Measurements from ENCODE around the gene HIVEP3. TPM values are rescaled to one million over a fixed set of nuclear protein-coding genes. Genes with fewer than 3 reads are reported as not detected.

Gene HIVEP3
- total and polyA plus RNA-seq, 2 donors (not counting 1 experiment from before 2014, with no cell fraction given), result 2.0 to 5.1 TPM

GRCh38 chr1:41482001-41482765 lies 436.5 kb downstream of the HIVEP3 start:
- peaks cover 15% of the 10 kb centered on the region for H3K27me3 Mint-ChIP-seq
- Histone ChIP-seq H3K79me2 (ENCODE audit: control insufficient read depth, insufficient read depth, low read length) (no peaks in the 10 kb centered on the region), H3K9me3 (ENCODE audit: control extremely low read depth in 1 of 3, control insufficient read depth in 2 of 3, insufficient read depth in 1 of 3, low read length in 2 of 3) (no peaks in the 10 kb centered on the region), H4K20me1 (ENCODE audit: control insufficient read depth, insufficient read depth, low read length, poor library complexity, severe bottlenecking) (no peaks in the 10 kb centered on the region), H3K27ac (ENCODE audit: low read length in 2 of 2) (no peak overlapping the region), H3K4me3 (ENCODE audit: control extremely low read depth in 1 of 5, extremely low read depth in 1 of 5, insufficient read depth in 1 of 5, low read depth in 2 of 5, low read length in 4 of 5) (no peak overlapping the region), H3K27me3 (replicated peaks in 1 of 4; ENCODE audit: control extremely low read depth in 1 of 4, control insufficient read depth in 3 of 4, insufficient read depth in 4 of 4, low read length in 3 of 4) (peaks cover 0 to 10% (median 0%) of the 10 kb centered on the region in 4 experiments), H3K4me2 (replicated peaks; ENCODE audit: low read depth, low read length, poor library complexity, severe bottlenecking) (no peak overlapping the region), H3K9ac (ENCODE audit: low read length) (no peak overlapping the region), H3K36me3 (replicated peaks in 1 of 2; ENCODE audit: control extremely low read depth in 1 of 2, control insufficient read depth in 1 of 2, extremely low read depth in 1 of 2, insufficient read depth in 2 of 2, low read length in 1 of 2) (no peaks in the 10 kb centered on the region), H2AFZ (ENCODE audit: insufficient read depth, low read depth, low read length, poor library complexity, severe bottlenecking) (no peak overlapping the region), H3K4me1 (ENCODE audit: control insufficient read depth in 2 of 2, insufficient read depth in 2 of 2, low read length in 2 of 2) (no peaks in the 10 kb centered on the region)
- intact Hi-C loops (cut with micrococcal nuclease), result no loop called here
- no peak overlapping the region for H3K4me3 Mint-ChIP-seq
- DNase-seq (no peak), ATAC-seq (ENCODE audit: low read depth) (no peak)
- ChIA-PET POLR2A (no interaction called here), CTCF (interaction anchor here (0.6 kb wide), 1 partner anchor 528 kb away, joined by 3 read pairs; no protein-coding TSS in a partner anchor)
- no peak for TF ChIP-seq EZH2 (IDR thresholded peaks at IDR 0.05; ENCODE audit: borderline replicate concordance, insufficient read depth, low read depth, low read length, poor library complexity, severe bottlenecking)
- TF ChIP-seq CTCF (IDR thresholded peaks at IDR 0.05), result no peak
- WGBS (ENCODE audit: insufficient coverage), result 76% methylated on average over 11 of the region's 18 CpGs
- H3K27ac Mint-ChIP-seq, result no peak overlapping the region
- peaks cover 6% of the 10 kb centered on the region for H3K4me1 Mint-ChIP-seq
- H3K9me3 Mint-ChIP-seq (ENCODE audit: insufficient read depth), result no peaks in the 10 kb centered on the region

- H4K20me1 ChIP-seq (ENCODE audit: control insufficient read depth, insufficient read depth, low read length, poor library complexity, severe bottlenecking), result no peaks in the 10 kb centered on the region
- H3K27ac ChIP-seq (ENCODE audit: low read length in 2 of 2), result no peak overlapping the region
- intact Hi-C loops (cut with micrococcal nuclease), result no loop called here
- H3K9me3 ChIP-seq (ENCODE audit: control extremely low read depth in 1 of 3, control insufficient read depth in 2 of 3, insufficient read depth in 1 of 3, low read length in 2 of 3), result no peaks in the 10 kb centered on the region
- no peaks in the 10 kb centered on the region for H3K79me2 ChIP-seq (ENCODE audit: control insufficient read depth, insufficient read depth, low read length)
- H3K9ac ChIP-seq (ENCODE audit: low read length), result no peak overlapping the region
- H3K27me3 ChIP-seq (replicated peaks in 1 of 4; ENCODE audit: control extremely low read depth in 1 of 4, control insufficient read depth in 3 of 4, insufficient read depth in 4 of 4, low read length in 3 of 4), result peaks cover 0 to 5% (median 0%) of the 10 kb centered on the region in 4 experiments
- CTCF ChIA-PET, result interaction anchor here (0.6 kb wide), 1 partner anchor 529 kb away, joined by 3 read pairs; no protein-coding TSS in a partner anchor
- H3K4me1 ChIP-seq (ENCODE audit: control insufficient read depth in 2 of 2, insufficient read depth in 2 of 2, low read length in 2 of 2), result no peaks in the 10 kb centered on the region
- no peak overlapping the region for H2AFZ ChIP-seq (ENCODE audit: insufficient read depth, low read depth, low read length, poor library complexity, severe bottlenecking)
- no peaks in the 10 kb centered on the region for H3K36me3 ChIP-seq (replicated peaks in 1 of 2; ENCODE audit: control extremely low read depth in 1 of 2, control insufficient read depth in 1 of 2, extremely low read depth in 1 of 2, insufficient read depth in 2 of 2, low read length in 1 of 2)
- H3K4me3 ChIP-seq (ENCODE audit: control extremely low read depth in 1 of 5, extremely low read depth in 1 of 5, insufficient read depth in 1 of 5, low read depth in 2 of 5, low read length in 4 of 5), result no peak overlapping the region
- no peak overlapping the region for H3K4me2 ChIP-seq (replicated peaks; ENCODE audit: low read depth, low read length, poor library complexity, severe bottlenecking)
- Mint-ChIP-seq H3K4me1 (peaks cover 1% of the 10 kb centered on the region), H3K4me3 (no peak overlapping the region), H3K27ac (no peak overlapping the region), H3K27me3 (peaks cover 8% of the 10 kb centered on the region), H3K9me3 (ENCODE audit: insufficient read depth) (no peaks in the 10 kb centered on the region)
- POLR2A ChIA-PET, result no interaction called here
- WGBS (ENCODE audit: insufficient coverage), result 89% methylated on average over 6 of the region's 15 CpGs
- DNase-seq, result no peak
- no peak for TF ChIP-seq EZH2 (IDR thresholded peaks at IDR 0.05; ENCODE audit: borderline replicate concordance, insufficient read depth, low read depth, low read length, poor library complexity, severe bottlenecking)
- TF ChIP-seq CTCF (IDR thresholded peaks at IDR 0.05), result no peak
- no peak for ATAC-seq (ENCODE audit: low read depth)
Measured at GRCh38 chr1:41481109-41481775, 437.5 kb downstream of the HIVEP3 start.
